H9 (cell line): ENCODE measurements around the gene SSRP1. TPM values are rescaled to one million over a fixed set of nuclear protein-coding genes. Genes with fewer than 3 reads are reported as not detected.
A peak's percentile ranks its signal among the peaks of the same experiment; 100 is the strongest.

ENCODE experiments used
- DNase-seq: peaks from one replicate; pipeline ENCODE4 v3.0.0-alpha.2; 2017
- H2AFZ ChIP-seq: one replicate; pipeline ENCODE4 v1.6.1; 2013; ENCODE audit warnings: mild to moderate bottlenecking, low read length, control low read depth, moderate library complexity
- H2AK5ac ChIP-seq: 2 replicates; pipeline ENCODE4 v1.6.1; 2013; ENCODE audit warnings: low read length, control low read depth, mixed read lengths; ENCODE audit not compliant: insufficient read length
- H2BK120ac ChIP-seq: one replicate; pipeline ENCODE4 v1.6.1; 2013; ENCODE audit warnings: low read depth, mild to moderate bottlenecking, low read length, control low read depth, inconsistent platforms; ENCODE audit not compliant: poor library complexity, severe bottlenecking
- H2BK12ac ChIP-seq: 2 replicates; pipeline ENCODE4 v1.6.1; 2013; ENCODE audit warnings: low read length, control low read depth, mixed read lengths, low read depth; ENCODE audit not compliant: insufficient read length
- H2BK15ac ChIP-seq: 2 replicates; pipeline ENCODE4 v1.6.1; 2013; ENCODE audit warnings: low read depth, low read length, control low read depth
- H2BK20ac ChIP-seq: one replicate; pipeline ENCODE4 v1.6.1; 2013; ENCODE audit warnings: low read depth, mild to moderate bottlenecking, low read length, control low read depth, inconsistent platforms; ENCODE audit not compliant: poor library complexity, severe bottlenecking
- H2BK5ac ChIP-seq: 2 replicates; pipeline ENCODE4 v1.6.1; 2013; ENCODE audit warnings: low read length, control low read depth, mixed read lengths; ENCODE audit not compliant: insufficient read length
- H3K14ac ChIP-seq: 2 replicates; pipeline ENCODE4 v1.6.1; 2013; ENCODE audit warnings: low read length, control low read depth; ENCODE audit not compliant: insufficient read depth
- H3K18ac ChIP-seq: 2 replicates; pipeline ENCODE4 v1.6.1; 2013; ENCODE audit warnings: low read depth, mild to moderate bottlenecking, mixed read lengths, low read length, control low read depth; ENCODE audit not compliant: insufficient read length
- H3K23ac ChIP-seq: 2 replicates; pipeline ENCODE4 v1.6.1; 2013; ENCODE audit warnings: low read length, control low read depth, mixed read lengths, low read depth; ENCODE audit not compliant: insufficient read length
- H3K23me2 ChIP-seq: 2 replicates; pipeline ENCODE4 v1.6.1; 2013; ENCODE audit warnings: low read depth, mild to moderate bottlenecking, mixed read lengths, low read length, control low read depth; ENCODE audit not compliant: insufficient read length, poor library complexity, severe bottlenecking
- H3K27ac ChIP-seq: 2 replicates; pipeline ENCODE4 v1.5.1; 2013; ENCODE audit warnings: low read length, control low read depth, mixed read lengths, low read depth; ENCODE audit not compliant: insufficient read length
- H3K27me3 ChIP-seq: 2 replicates; pipeline ENCODE4 v1.6.1; 2013; ENCODE audit warnings: low read length, control low read depth, inconsistent platforms; ENCODE audit not compliant: insufficient read depth
- H3K4ac ChIP-seq: 2 replicates; pipeline ENCODE4 v1.6.1; 2013; ENCODE audit warnings: low read depth, mild to moderate bottlenecking, control low read depth, inconsistent platforms, low read length, moderate library complexity
- H3K4me1 ChIP-seq: 2 replicates; pipeline ENCODE4 v1.6.1; 2013; ENCODE audit warnings: low read length, control low read depth, inconsistent platforms; ENCODE audit not compliant: insufficient read depth
- H3K4me2 ChIP-seq: 2 replicates; pipeline ENCODE4 v1.6.1; 2013; ENCODE audit warnings: low read length, control low read depth, mixed read lengths; ENCODE audit not compliant: insufficient read length, insufficient read depth
- H3K56ac ChIP-seq: 2 replicates; pipeline ENCODE4 v1.6.1; 2013; ENCODE audit warnings: low read depth, mild to moderate bottlenecking, mixed read lengths, low read length, control low read depth; ENCODE audit not compliant: insufficient read length
- H3K79me1 ChIP-seq: 2 replicates; pipeline ENCODE4 v1.6.1; 2013; ENCODE audit warnings: low read depth, mild to moderate bottlenecking, moderate library complexity, low read length, control low read depth, inconsistent platforms; ENCODE audit not compliant: insufficient read depth, poor library complexity, severe bottlenecking
- H3K79me2 ChIP-seq: 2 replicates; pipeline ENCODE4 v1.6.1; 2013; ENCODE audit warnings: low read length, control low read depth, inconsistent platforms; ENCODE audit not compliant: insufficient read depth
- H3K9ac ChIP-seq: 2 replicates; pipeline ENCODE4 v1.6.1; 2013; ENCODE audit warnings: low read length, control low read depth, mixed read lengths; ENCODE audit not compliant: insufficient read length; ENCODE audit errors: extremely low read depth
- H3K9me3 ChIP-seq: one replicate; pipeline ENCODE4 v1.6.1; 2013; ENCODE audit warnings: low read depth, low read length, inconsistent platforms; ENCODE audit not compliant: control insufficient read depth
- H3T11ph ChIP-seq: one replicate; pipeline ENCODE4 v1.6.1; 2013; ENCODE audit warnings: mild to moderate bottlenecking, low read length, control low read depth, inconsistent platforms
- H4K20me1 ChIP-seq: one replicate; pipeline ENCODE4 v1.6.1; 2013; ENCODE audit not compliant: control insufficient read depth, insufficient read length, insufficient read depth
- H4K5ac ChIP-seq: 2 replicates; pipeline ENCODE4 v1.6.1; 2013; ENCODE audit warnings: low read depth, mild to moderate bottlenecking, mixed read lengths, low read length, control low read depth; ENCODE audit not compliant: insufficient read length
- H4K8ac ChIP-seq: replicated peaks from 2 replicates; pipeline ENCODE4 v1.6.1; 2013; ENCODE audit warnings: low read length, control low read depth, mixed read lengths, low read depth; ENCODE audit not compliant: insufficient read length
- H4K91ac ChIP-seq: 2 replicates; pipeline ENCODE4 v1.6.1; 2013; ENCODE audit warnings: low read depth, mild to moderate bottlenecking, moderate library complexity, mixed read lengths, low read length, control low read depth; ENCODE audit not compliant: insufficient read length
- H3K27ac Mint-ChIP-seq, 3 experiments: 2 replicates in 2 of 3; 3 replicates in 1 of 3; pipeline ENCODE4 v1.8.0; 2020 to 2021; ENCODE audit warnings: mixed read lengths in 3 of 3, mild to moderate bottlenecking in 1 of 3, moderate library complexity in 1 of 3
- H3K27me3 Mint-ChIP-seq: 2 replicates; pipeline ENCODE4 v1.8.0; 2021; ENCODE audit warnings: low read depth, mild to moderate bottlenecking, moderate library complexity, mixed read lengths
- H3K36me3 Mint-ChIP-seq, 3 experiments: 2 replicates in 2 of 3; 3 replicates in 1 of 3; pipeline ENCODE4 v1.8.0; 2020 to 2021; ENCODE audit warnings: low read depth in 3 of 3, mixed read lengths in 3 of 3; ENCODE audit not compliant: insufficient read depth in 1 of 3
- H3K4me1 Mint-ChIP-seq, 2 experiments: 2 replicates each; pipeline ENCODE4 v1.8.0; 2020; ENCODE audit warnings: mixed read lengths in 2 of 2
- H3K4me3 Mint-ChIP-seq, 2 experiments: 2 replicates in 1 of 2; 3 replicates in 1 of 2; pipeline ENCODE4 v1.8.0; 2020 to 2021; ENCODE audit warnings: mild to moderate bottlenecking in 2 of 2, mixed read lengths in 2 of 2, moderate library complexity in 1 of 2
- H3K9me3 Mint-ChIP-seq, 2 experiments: 2 replicates in 1 of 2; 3 replicates in 1 of 2; pipeline ENCODE4 v1.8.0; 2020; ENCODE audit warnings: mild to moderate bottlenecking in 2 of 2, mixed read lengths in 2 of 2, moderate library complexity in 1 of 2
- CTCF ChIP-seq: fragments of 200-600 bp; sonication (generic); conservative IDR thresholded peaks from 3 replicates; pipeline ENCODE4 v1.8.0; 2021; ENCODE audit warnings: antibody characterized with exemption, mild to moderate bottlenecking
- WGBS: extraction: QIAGEN DNeasy Blood & Tissue Kit; methylation state at CpG from one replicate; pipeline ENCODE4 v1.1.7; 2013; ENCODE audit warnings: missing lambda C conversion rate, low lambda C conversion rate, mixed read lengths; ENCODE audit not compliant: insufficient read length; ENCODE audit errors: extremely low coverage; 5-methylcytosine and 5-hydroxymethylcytosine counted together
- total RNA-seq: library from RNA; stranded (reverse); gene quantifications from 2 replicates; pipeline ENCODE4 v1.2.1, GENCODE V29; 2021

Gene SSRP1
- total RNA-seq, 1 experiment from 2014 or later, result 202 TPM

GRCh38 chr11:57321388-57322255 is 14.1 kb downstream of the SSRP1 start:
- H4K20me1 ChIP-seq, result no peaks in the 10 kb centered on the region
- peaks cover 13% of the 10 kb centered on the region for H3K23me2 ChIP-seq
- DNase-seq, result no peak
- peaks cover 44% of the 10 kb centered on the region in 2 experiments for H3K4me1 Mint-ChIP-seq
- peaks cover 19% of the 10 kb centered on the region for H3K79me1 ChIP-seq
- H3K9me3 ChIP-seq, result no peaks in the 10 kb centered on the region
- peaks cover 1% of the 10 kb centered on the region; the same call in 1 of the 2 replicates for H3K27me3 Mint-ChIP-seq
- peak overlapping the region; percentile 18 for H3K4me2 ChIP-seq
- no peak overlapping the region for H3K56ac ChIP-seq
- H3K36me3 Mint-ChIP-seq, result peaks cover 26 to 39% (median 30%) of the 10 kb centered on the region in 3 experiments
- no peak overlapping the region for H4K8ac ChIP-seq
- no peak for TF ChIP-seq CTCF
- peaks cover 11% of the 10 kb centered on the region for H3K79me2 ChIP-seq
- H3K14ac ChIP-seq, result no peak overlapping the region
- no peak overlapping the region for H2AK5ac ChIP-seq
- peak overlapping the region; percentile 22 to 87 (median 77); a peak in 2 of 7 replicates for H3K27ac Mint-ChIP-seq
- peak overlapping the region; percentile 21 for H3K18ac ChIP-seq
- H3K9me3 Mint-ChIP-seq, result no peaks in the 10 kb centered on the region; a peak in 1 of 5 replicates
- no peak overlapping the region for H4K91ac ChIP-seq
- H3T11ph ChIP-seq, result no peak overlapping the region
- H3K4me1 ChIP-seq, result peaks cover 13% of the 10 kb centered on the region; the same call in 1 of the 2 replicates
- no peaks in the 10 kb centered on the region for H3K27me3 ChIP-seq
- H3K4me3 Mint-ChIP-seq, result peak overlapping the region in 1 of 2 experiments; percentile 94; a peak in 3 of 5 replicates
- no peak overlapping the region for H3K9ac ChIP-seq
- H3K27ac ChIP-seq, result no peak overlapping the region
- H2BK15ac ChIP-seq, result no peak overlapping the region
- H2BK20ac ChIP-seq, result no peak overlapping the region
- H4K5ac ChIP-seq, result no peak overlapping the region
- no peak overlapping the region for H2AFZ ChIP-seq
- no peak overlapping the region for H2BK120ac ChIP-seq
- no peak overlapping the region for H3K4ac ChIP-seq
- H2BK12ac ChIP-seq, result no peak overlapping the region
- WGBS, result no CpG with 5 or more reads among the region's 6 CpGs
- no peak overlapping the region for H2BK5ac ChIP-seq
- H3K23ac ChIP-seq, result no peak overlapping the region
